GM19193 (cell line): ENCODE results near the gene ING3.

Experiments
- POLR2A ChIP-seq: IDR thresholded peaks from 4 replicates; pipeline ENCODE4 v1.6.1; 2011; ENCODE audit not compliant: insufficient read depth, insufficient read length; ENCODE audit errors: extremely low read depth

Gene ING3

GRCh38 chr7:121002048-121002756 lies 51.6 kb downstream of the ING3 start:
- TF ChIP-seq POLR2A = no peak

- TF ChIP-seq POLR2A = no peak
Observed at GRCh38 chr7:121002757-121003200, 52.2 kb downstream of the ING3 start.

GRCh38 chr7:121003986-121004685 lies 53.6 kb downstream of the ING3 start:
- TF ChIP-seq POLR2A = no peak

GRCh38 chr7:121005996-121006584 lies 55.5 kb downstream of the ING3 start:
- TF ChIP-seq POLR2A = no peak

- no peak for TF ChIP-seq POLR2A
Observed at GRCh38 chr7:121006711-121007315, 56.2 kb downstream of the ING3 start.

- no peak for TF ChIP-seq POLR2A
Observed at GRCh38 chr7:121008816-121009215, 58.2 kb downstream of the ING3 start.

- no peak for TF ChIP-seq POLR2A
Observed at GRCh38 chr7:121011401-121011800, 60.8 kb downstream of the ING3 start.

GRCh38 chr7:121012170-121012874 lies 61.7 kb downstream of the ING3 start:
- TF ChIP-seq POLR2A = no peak

- TF ChIP-seq POLR2A = no peak
Observed at GRCh38 chr7:121012919-121013318, 62.3 kb downstream of the ING3 start.

- TF ChIP-seq POLR2A = no peak
Observed at GRCh38 chr7:121015560-121015959, 65.0 kb downstream of the ING3 start.

GRCh38 chr7:121016966-121017365 lies 66.4 kb downstream of the ING3 start:
- TF ChIP-seq POLR2A = no peak

- no peak for TF ChIP-seq POLR2A
Observed at GRCh38 chr7:121017586-121017985, 67.0 kb downstream of the ING3 start.

GRCh38 chr7:121019018-121019417 lies 68.4 kb downstream of the ING3 start:
- TF ChIP-seq POLR2A = no peak

- no peak for TF ChIP-seq POLR2A
Observed at GRCh38 chr7:121020249-121020988, 69.8 kb downstream of the ING3 start.
